Stimulated activated CD8-positive, alpha-beta memory T cell treated with anti-CD3 and anti-CD28 coated beads, Interleukin-15, amount 100 ng/mL, for 48 hours (primary cell): ENCODE measurements around the gene MTHFSD.

Experiments
- DNase-seq, 2 donors: peaks; one replicate each; pipeline ENCODE4 v3.0.0-alpha.2; 2020; ENCODE audit warnings: low read depth in 2 of 2

Gene MTHFSD

DNA sequence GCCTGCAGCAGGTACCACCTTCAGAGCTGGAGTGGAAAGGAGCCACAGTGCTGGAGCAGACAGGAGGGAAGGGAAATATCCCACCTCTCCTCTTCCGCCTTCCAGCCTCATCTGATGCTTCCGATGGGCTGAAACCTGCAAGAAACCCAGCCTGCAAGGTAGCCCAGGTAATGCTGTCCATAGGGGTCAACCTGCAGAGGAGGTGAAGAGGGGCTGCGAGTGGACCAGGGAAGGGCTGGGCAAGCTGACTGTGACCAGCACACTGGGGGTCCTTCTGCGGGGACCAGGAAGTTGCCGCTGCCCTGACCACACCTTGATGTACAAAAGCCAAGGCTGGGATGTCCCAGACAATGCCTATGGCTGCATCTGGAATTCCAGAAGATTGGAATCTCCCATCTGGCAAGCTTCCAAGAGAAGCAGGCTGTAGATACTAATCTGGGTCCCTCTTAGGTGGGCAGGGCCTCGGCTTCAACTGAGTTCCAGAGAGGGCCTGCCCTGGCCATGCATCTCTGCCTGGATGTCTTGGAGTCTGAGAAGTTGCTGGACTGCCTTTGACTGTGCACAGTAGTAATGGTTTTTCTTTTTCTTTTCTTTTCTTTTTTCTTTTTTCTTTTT lies 29.1 kb upstream of the MTHFSD start:
- no peak for DNase-seq

DNA sequence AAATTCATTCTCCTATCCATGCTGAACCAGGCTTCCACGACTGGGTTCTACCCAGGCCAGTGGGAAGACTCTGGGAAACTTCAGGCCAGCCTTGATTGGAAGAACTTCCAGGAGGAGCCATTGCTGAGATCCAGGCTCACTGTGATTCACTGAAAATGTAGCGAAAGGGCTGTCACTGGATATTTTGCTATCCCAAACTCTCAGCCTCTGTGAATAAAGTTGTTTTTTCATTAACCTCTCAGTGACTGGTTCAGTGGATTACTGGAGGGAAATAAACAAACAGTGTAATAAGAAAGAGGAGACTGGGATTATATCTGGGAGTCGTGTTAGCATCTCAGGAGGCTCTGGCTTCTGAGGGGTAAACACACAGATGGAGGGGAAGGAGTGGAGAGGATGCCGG lies 26.4 kb upstream of the MTHFSD start:
- no peak for DNase-seq

DNA sequence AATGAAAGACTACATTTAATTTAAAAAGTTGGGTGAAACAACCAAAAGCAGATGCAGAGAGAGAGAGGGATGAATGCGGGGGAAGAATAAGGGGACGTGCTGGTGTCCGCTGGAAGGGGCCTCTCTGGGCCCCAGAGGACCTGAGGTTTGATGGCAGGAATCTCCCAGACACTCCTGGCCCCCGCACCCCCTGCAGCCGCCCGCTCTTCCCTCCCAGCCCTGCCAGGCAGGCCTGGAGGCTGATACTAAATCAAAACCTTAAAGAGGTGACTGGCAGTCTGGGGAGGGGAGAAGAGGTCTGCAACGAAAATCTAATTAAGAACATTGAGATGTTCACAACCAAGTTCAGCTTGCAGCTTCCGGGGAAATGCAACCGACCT lies 25.7 kb upstream of the MTHFSD start:
- no peak for DNase-seq

DNA sequence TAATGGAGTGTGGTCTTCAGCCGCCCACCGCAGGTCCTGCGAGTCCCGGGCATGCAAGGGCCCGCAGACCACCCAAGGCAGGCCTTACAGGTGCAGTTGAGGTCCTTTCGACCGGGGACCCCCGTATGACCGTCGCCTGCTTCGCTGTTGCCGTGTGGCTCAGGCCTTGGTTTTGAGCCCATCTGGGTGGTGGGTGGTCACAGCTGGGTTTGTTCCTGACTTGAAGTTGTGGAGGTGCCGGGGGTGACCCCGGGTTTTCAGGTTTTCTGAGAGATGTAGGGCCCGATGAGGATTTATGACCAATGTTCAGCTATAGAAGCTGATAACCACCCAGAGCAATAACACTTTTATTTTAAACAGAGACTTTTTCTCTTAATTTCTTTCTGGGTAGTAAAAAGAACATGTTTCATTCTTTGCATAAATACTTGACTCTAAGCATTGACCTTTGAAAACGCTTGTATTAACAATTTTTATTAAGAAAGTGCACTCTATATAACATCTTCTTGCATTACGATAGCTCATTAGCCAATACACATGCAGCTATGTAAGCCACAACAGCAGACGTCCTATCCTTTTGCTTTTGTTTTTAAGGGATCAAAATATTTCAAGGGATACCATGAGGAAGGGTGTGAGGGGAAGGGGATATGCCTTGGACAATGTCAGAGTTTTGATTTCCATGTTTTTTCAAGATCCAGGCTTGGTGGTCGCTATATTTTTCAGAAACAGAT lies 25.2 kb upstream of the MTHFSD start:
- no peak for DNase-seq

DNA sequence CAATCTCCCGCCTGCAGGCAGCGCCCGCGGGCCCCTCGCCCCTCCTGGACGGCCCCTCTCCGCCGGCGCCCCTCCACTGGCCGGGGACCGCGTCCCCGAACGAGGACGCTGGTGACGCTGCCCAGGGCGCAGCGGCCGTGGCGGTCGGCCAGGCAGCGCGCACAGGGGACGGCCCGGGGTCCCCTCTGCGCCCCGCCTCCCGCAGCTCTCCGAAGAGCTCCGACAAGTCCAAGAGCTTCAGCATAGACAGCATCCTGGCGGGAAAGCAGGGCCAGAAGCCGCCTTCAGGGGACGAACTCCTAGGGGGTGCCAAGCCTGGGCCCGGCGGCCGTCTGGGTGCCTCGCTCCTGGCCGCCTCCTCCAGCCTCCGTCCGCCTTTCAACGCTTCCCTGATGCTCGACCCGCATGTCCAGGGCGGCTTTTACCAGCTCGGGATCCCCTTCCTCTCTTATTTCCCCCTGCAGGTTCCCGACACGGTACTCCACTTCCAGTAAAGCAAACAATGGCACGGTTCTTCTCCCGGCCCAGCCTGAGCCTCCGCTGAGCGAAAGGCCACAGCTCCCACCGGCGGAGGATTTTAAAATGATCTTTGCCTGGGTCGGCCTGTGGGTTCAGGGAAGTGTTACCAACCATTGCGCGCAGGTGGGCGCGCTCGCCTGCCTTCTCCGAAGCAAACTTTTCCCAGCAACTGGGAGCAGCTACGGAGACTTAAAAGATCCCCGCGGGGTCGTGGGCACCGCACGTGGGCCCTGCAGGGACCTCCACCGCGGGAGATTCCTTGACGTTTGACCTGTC lies 24.4 kb upstream of the MTHFSD start:
- DNase-seq: no peak

DNA sequence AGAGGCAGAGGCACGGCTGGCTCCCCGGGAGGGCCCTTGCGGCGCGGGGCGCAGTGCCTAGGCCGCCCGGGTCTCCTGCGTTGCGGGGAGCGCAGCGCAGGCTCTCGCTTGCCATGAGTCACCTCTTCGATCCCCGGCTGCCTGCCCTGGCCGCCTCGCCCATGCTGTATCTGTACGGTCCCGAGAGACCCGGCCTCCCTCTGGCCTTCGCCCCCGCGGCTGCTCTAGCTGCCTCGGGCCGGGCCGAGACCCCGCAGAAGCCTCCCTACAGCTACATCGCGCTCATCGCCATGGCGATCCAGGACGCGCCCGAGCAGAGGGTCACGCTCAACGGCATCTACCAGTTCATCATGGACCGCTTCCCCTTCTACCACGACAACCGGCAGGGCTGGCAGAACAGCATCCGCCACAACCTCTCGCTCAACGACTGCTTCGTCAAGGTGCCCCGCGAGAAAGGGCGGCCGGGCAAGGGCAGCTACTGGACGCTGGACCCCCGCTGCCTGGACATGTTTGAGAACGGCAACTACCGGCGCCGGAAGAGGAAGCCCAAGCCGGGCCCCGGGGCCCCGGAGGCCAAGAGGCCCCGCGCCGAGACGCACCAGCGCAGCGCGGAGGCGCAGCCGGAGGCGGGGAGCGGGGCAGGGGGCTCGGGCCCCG lies 23.7 kb upstream of the MTHFSD start:
- DNase-seq: no peak

DNA sequence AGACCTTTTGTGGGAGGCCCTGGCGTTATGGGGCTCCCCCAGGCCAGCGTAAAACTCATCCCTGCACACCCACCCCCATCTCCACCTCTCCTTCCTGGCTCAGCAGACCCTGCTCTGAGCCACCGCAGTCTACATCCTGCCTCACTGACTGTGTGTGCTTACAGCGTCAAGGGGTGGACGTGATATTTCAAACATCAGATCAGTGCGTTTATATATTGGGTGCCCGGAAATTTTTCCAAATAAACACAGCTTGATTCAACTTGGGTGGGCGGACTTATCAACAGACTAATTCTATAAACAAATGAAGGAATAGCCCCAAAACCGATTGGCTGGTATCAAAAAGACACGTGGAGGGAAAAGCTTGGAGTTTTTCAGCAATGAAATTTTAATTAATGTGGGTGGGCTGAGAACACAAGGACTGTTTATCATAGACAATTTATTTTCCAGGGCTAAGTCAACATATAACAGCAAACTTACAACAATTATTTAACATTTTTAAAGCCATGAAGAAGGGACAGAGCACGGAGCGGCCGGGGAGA lies 23.1 kb upstream of the MTHFSD start, which contains the start of gene FOXL1:
TSS of gene FOXL1 (plus strand) at position 489 of the 539 bp plus-strand sequence. CDS start 175 bp downstream, outside the sequence.
- DNase-seq: no peak

DNA sequence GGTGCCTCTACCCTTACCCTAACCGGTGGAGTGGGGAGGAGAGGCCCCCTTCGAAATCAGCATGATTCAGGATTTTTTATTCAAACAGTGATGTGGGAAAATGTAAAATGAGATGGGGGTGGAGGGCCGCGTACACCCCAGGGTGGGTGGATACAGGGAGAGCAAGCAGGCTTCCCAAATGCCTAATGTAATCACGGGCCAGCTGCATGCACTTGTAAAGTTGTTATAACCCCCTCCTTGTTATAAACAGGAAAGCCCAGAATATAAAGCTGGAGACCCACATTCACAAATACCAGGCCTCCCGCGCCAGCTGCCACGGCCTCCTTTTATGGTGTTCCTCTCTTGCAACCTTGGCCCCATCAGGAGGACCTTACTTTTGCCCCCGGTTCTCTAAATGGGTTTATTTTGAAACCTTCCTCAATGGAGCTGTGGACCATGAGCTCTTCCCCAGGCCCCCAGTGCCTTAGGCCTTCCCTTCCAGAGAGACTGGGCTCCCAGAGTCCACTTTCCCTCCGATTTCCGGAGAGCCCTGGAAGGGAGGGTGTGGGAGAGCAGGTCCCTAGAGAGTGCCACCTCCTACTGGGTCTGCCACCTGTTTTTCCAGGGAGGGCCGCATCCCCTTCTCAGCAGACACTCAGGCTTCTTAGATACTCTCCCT lies 22.4 kb upstream of the MTHFSD start:
- no peak for DNase-seq

DNA sequence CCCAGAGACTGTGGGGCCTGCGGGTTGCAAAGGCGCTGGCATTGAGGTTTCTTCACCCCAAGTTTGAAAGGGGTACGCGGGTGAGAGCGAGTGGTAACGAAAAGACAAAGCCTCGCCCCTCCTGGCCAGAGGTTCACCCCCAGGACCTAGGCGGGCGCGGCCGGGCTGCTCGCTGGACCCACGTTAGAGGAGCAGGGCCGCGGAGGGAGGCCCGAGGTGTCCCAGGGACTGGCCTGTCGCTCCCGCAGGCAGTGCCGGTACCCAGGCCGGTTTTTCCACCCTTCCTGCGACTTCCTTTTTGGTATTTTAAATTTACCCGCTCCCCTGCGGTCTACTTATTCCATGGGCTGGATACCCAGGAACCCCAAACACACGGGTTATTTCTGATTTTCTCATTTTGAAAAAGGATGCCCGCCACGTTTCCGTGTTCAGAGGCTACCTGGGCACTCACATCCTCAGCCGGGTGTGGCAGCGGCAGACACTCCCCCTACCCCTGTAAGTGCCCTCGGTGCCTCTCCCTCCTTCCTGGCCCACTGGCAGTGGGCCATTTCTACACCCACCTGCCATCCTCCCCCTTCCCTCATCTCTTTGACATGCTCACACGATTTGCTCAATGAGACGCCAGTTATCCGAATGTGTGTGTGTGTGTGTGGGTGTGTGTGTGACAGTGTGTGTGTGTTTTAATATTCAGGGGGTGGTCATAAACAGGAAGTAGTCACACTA lies 21.7 kb upstream of the MTHFSD start:
- no peak for DNase-seq

DNA sequence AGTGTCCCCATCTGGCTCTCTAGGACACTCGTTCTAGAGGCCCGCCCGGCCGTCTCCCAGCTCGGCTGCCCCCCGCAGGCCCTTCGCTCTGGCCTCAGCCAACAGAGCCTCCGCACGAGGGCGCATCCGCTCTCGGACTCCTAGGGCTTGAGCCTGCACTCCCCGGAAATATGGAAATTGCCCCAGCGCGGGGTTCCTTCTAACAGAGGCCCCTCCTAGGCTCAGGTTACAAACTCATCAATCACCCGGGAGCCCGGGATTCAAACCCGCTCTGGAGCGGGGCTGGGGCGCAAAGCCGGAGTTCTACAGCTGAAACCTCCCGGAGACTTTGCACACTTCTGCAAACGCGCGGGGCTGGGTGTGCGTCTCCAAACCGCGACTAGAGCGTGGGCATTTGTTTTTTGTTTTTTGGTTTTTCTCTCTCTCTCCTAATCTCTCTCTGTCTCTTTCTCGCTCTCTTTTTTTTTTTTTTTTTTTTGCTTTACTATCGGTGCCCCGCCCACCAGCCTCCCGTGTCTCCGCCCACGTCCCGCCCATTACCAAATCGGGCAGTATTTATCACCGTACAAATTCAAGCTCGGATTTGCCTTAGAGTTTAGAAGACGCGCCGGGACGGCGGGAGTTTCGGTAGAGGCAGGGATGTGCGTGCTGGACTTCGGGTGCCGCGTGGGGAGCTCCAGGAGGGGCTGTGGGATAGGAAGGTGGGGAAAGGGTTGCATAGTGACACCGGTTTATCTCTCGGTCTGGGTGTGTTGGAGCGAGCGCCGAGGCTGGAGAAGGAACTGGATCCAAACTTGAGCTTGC lies 20.9 kb upstream of the MTHFSD start:
- DNase-seq: no peak

DNA sequence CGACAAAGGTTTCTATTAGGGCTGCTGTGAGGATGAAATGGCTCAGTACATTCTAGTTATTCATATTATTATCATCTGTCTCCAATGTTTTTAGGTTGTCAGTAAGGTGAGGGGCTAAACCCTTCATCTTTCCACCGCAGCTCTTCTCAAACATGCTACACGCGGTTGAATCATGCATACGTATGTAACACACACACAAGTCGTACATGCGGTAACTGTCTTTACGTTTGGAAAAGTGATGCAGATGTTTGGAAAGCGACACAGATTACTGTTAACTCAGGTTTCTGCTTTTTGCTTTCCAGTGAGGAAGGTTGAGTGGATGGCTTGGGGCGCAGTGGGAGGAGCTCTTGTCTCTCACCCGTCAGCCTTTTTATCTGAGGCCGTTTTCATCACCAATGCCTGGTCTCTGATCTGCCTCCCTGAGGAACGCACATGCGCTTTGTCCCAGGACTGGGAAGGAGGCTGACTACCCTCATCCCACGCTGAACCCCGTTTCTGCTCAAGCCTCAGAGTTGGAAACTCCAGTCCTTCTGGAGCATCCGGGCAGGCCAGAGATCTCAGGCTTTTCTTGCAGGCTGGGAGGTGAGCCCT lies 20.2 kb upstream of the MTHFSD start:
- no peak for DNase-seq

DNA sequence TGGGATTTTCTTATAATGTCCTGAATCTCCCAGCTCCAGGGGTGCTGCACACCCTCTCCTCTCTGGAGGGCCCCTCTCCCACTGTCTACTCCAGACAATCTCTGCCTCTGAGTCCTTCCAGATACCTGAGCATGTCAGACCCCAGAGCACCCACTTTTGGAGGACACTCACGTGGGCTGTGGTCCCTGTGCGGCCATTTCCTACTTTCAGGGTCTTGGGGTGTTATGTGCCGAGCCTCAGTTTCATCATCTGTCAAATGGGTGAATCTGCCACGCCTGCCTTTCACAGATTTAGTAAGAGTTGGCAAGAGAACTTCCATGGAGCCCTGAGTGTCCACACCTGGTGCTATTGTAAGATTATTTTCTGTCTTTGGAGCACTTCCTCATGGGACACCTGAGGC lies 19.6 kb upstream of the MTHFSD start:
- no peak for DNase-seq

DNA sequence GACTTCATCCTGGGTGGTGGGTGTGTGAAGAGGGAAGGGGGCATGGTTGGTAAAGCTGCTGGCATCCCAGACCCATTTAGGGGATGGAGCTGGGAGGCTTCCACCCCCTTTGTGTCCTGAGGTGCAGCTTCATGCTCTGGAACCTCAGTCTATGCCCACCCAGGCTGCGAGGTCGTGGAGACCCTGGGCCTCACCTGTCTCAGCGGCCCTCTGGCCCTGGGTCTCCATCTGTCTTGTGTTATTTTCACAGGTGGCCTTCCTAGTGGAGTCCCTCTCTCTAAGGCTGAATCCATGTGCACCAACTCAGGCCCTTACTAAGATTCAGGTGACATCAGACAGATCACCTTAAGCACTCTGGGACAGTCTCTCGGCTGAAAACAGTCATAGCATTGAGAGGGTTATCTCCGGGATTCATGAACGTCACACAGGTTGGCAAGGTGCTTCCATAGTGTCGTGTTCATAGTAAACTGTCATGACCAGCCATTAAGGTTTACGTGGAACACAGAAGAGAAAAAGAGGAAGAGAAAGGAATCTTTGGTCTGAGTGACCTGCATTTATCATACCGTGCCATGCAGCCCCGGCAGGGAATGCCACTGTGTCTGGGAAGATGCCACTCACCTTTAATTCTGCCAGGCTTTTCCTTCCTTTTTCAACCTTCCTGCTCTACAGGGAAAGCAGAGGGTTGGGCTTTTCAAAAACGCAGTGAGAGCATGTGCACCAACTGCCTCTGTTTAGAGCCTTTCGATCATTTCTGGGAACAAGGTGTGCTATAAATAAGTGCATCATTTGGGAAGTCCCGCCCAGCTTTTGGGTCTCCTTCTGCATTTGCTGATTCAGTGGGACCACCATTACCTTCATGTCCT lies 18.8 kb upstream of the MTHFSD start:
- DNase-seq: no peak

DNA sequence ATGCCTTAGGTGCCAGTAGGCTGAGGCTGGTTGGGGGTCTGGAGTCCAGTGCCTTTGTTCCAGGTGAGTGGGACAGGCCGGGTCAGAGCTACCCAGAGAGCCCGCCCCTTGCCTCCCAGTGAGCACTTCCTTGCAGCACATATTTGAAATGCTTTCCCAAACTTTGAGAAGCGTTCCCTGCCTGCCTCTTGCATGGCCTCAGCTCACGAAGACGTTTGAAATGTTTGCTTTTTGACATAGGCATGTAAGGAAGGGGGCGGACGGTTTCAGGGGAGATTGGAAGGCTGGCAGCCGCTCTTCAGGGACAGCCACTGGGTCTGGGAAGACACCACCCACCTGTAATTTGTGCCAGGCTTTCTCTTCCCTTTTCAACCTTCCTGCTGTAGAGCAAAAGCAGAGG lies 18.2 kb upstream of the MTHFSD start:
- no peak for DNase-seq

DNA sequence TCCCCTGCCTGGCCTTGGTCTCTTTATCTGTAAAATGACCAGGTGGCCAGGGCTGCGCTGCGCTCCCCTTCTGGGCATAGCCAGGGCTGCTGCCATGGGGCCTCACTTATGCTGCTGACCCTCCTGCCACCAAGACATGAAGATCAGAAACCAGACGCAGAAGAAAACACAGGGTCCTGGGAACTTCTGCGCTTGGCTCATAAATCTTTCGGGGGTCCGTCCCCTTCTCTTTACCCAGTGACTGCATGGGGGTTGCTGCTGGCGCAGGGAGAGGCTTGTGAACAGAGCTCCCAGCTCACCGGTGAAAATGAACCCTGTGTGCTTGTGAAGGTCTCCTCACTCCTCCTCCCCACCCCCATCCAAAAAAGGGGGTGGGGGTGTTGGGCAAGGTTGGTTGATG lies 17.6 kb upstream of the MTHFSD start:
- no peak for DNase-seq

DNA sequence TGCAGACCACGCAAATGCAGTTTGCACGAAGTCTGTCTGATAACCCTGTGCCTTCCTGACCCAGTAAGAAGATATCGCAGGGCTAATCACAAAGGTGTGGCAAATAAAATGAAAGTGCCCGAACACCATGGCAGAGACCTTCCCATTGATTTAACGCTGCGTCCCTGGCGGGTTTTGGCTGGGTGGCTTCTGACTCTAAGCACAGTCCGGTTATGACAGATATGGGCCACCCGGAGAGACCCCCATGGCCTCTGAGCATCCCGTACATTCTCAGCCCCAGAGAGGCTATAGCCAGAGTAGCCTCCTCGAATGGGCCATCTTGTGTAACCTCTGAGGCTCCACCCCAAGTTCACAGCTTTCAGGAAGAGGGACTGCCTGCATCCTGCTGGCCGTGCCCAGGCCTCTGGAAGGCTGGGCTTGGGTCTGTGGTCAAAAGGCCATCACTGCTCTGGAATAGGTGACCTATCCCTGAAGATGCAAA lies 17.0 kb upstream of the MTHFSD start:
- DNase-seq: no peak

DNA sequence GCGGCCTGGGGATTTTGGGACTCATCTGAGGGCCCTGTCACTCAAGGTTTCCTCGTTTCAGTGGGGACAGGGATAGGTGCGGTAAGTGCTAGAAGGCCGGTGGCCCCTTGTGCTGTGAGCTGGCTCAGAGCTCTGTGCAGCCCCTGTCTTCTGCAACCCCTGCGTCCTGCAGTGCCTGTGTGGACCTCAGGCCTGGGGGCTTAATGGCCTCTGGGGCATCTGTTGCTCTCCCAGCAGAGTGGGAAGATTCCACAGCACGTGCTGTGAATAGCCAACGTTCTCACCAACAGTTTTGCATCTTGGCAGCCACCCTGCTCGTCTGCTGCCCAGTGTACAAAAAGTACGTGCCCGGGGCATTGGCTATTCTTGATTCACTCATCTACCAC lies 16.5 kb upstream of the MTHFSD start:
- DNase-seq: no peak
